CD14-positive monocyte (primary cell): ENCODE results near the gene HS6ST3. TPM values are rescaled to one million over a fixed set of nuclear protein-coding genes. Genes with fewer than 3 reads are reported as not detected.

ENCODE experiments used
- DNase-seq, 3 donors: peaks; one replicate each; pipeline ENCODE4 v3.0.0-alpha.2; 2011 to 2022
- H2AFZ ChIP-seq: 2 replicates; pipeline ENCODE4 v1.6.0; 2012; ENCODE audit warnings: mild to moderate bottlenecking, low read depth, low read length, inconsistent platforms; ENCODE audit not compliant: insufficient read depth, poor library complexity, severe bottlenecking
- H3K27ac ChIP-seq, 2 donors: 1 replicate in 1 of 2; 2 replicates in 1 of 2; pipeline ENCODE4 v1.5.1; 2012 to 2013; ENCODE audit warnings: low read length in 2 of 2, control low read depth in 1 of 2, inconsistent platforms in 1 of 2, low read depth in 1 of 2, mild to moderate bottlenecking in 1 of 2
- H3K27me3 ChIP-seq, 2 donors: one replicate each; pipeline versions ENCODE4 v1.6.0 to v1.6.1; 2011 to 2013; ENCODE audit warnings: low read length in 2 of 2; ENCODE audit not compliant: control insufficient read depth in 2 of 2, insufficient read depth in 2 of 2
- H3K36me3 ChIP-seq, 2 donors: replicated peaks in 1 of 2; 1 replicate in 1 of 2; 2 replicates in 1 of 2; pipeline versions ENCODE4 v1.5.1 to v1.6.1; 2012 to 2013; ENCODE audit warnings: low read length in 2 of 2, control low read depth in 1 of 2, inconsistent platforms in 1 of 2, mild to moderate bottlenecking in 1 of 2; ENCODE audit not compliant: insufficient read depth in 2 of 2, control insufficient read depth in 1 of 2
- H3K4me1 ChIP-seq, 2 donors: 1 replicate in 1 of 2; 2 replicates in 1 of 2; pipeline versions ENCODE4 v1.5.1 to v1.6.1; 2012 to 2013; ENCODE audit warnings: low read length in 2 of 2, control low read depth in 1 of 2, inconsistent platforms in 1 of 2, mild to moderate bottlenecking in 1 of 2, moderate library complexity in 1 of 2; ENCODE audit not compliant: insufficient read depth in 2 of 2, control insufficient read depth in 1 of 2
- H3K4me2 ChIP-seq: replicated peaks from 2 replicates; pipeline ENCODE3; 2012; ENCODE audit warnings: low read length, moderate library complexity, mild to moderate bottlenecking; ENCODE audit not compliant: poor library complexity, severe bottlenecking; ENCODE audit errors: extremely low read depth
- H3K4me3 ChIP-seq, 3 experiments: fragments of 200-600 bp in 1 of 3; sonication (generic) in 1 of 3; replicated peaks in 1 of 3; 1 replicate in 2 of 3; 2 replicates in 1 of 3; pipeline ENCODE4 v1.5.1; 2011 to 2013; ENCODE audit warnings: low read length in 3 of 3, mild to moderate bottlenecking in 3 of 3, control low read depth in 2 of 3, low read depth in 2 of 3, inconsistent platforms in 1 of 3, moderate library complexity in 1 of 3
- H3K79me2 ChIP-seq: 2 replicates; pipeline ENCODE4 v1.6.0; 2012; ENCODE audit warnings: mild to moderate bottlenecking, control low read depth, inconsistent platforms, low read length, moderate library complexity; ENCODE audit not compliant: insufficient read depth
- H3K9ac ChIP-seq: 2 replicates; pipeline ENCODE4 v1.6.0; 2017; ENCODE audit warnings: low read length, mild to moderate bottlenecking; ENCODE audit not compliant: insufficient read depth, poor library complexity, severe bottlenecking
- H3K9me3 ChIP-seq, 2 donors: replicated peaks in 1 of 2; 1 replicate in 1 of 2; 2 replicates in 1 of 2; pipeline versions ENCODE4 v1.5.1 to v1.6.1; 2012 to 2013; ENCODE audit warnings: low read length in 2 of 2, control low read depth in 1 of 2; ENCODE audit not compliant: control insufficient read depth in 1 of 2, insufficient read depth in 1 of 2
- H4K20me1 ChIP-seq: 2 replicates; pipeline ENCODE4 v1.6.0; 2012; ENCODE audit warnings: mild to moderate bottlenecking, low read length, control low read depth, moderate library complexity; ENCODE audit not compliant: insufficient read depth
- H3K27ac Mint-ChIP-seq, 7 donors: one replicate each; pipeline ENCODE4 v1.8.0; 2020; ENCODE audit warnings: mild to moderate bottlenecking in 7 of 7, mixed read lengths in 7 of 7, moderate library complexity in 6 of 7, inconsistent platforms in 2 of 7
- H3K27me3 Mint-ChIP-seq, 3 donors: one replicate each; pipeline ENCODE4 v1.8.0; 2021 to 2022; ENCODE audit warnings: low read depth in 3 of 3, mild to moderate bottlenecking in 3 of 3, mixed read lengths in 3 of 3, moderate library complexity in 3 of 3, inconsistent platforms in 1 of 3
- H3K36me3 Mint-ChIP-seq, 2 donors: one replicate each; pipeline ENCODE4 v1.8.0; 2020; ENCODE audit warnings: mixed read lengths in 2 of 2, inconsistent platforms in 1 of 2, mild to moderate bottlenecking in 1 of 2
- H3K4me1 Mint-ChIP-seq: one replicate; pipeline ENCODE4 v1.8.0; 2020; ENCODE audit warnings: mild to moderate bottlenecking, mixed read lengths
- H3K4me3 Mint-ChIP-seq, 2 donors: one replicate each; pipeline ENCODE4 v1.8.0; 2020; ENCODE audit warnings: mild to moderate bottlenecking in 2 of 2, mixed read lengths in 2 of 2, moderate library complexity in 1 of 2
- H3K9me3 Mint-ChIP-seq, 7 donors: one replicate each; pipeline ENCODE4 v1.8.0; 2020 to 2022; ENCODE audit warnings: mixed read lengths in 7 of 7, mild to moderate bottlenecking in 6 of 7, moderate library complexity in 6 of 7, inconsistent platforms in 2 of 7
- WGBS: methylation state at CpG from one replicate; pipeline ENCODE4 v1.1.5; 2013; ENCODE audit warnings: missing lambda C conversion rate; ENCODE audit not compliant: insufficient coverage; 5-methylcytosine and 5-hydroxymethylcytosine counted together
- intact Hi-C, 2 donors: fragments of 100-400 bp; cut with micrococcal nuclease; formaldehyde crosslinking; loops; one replicate each; pipeline versions ENCODE4 v1.15.0 to v1.15.1; 2023
- polyA plus RNA-seq, 3 donors: library from polyadenylated mRNA; depleted of rRNA in 1 of 3; unstranded in 2 of 3; stranded (reverse) in 1 of 3; fragments of 300-500 nt in 2 of 3; fragments of >200 nt in 1 of 3; fragmentation: Illumina TruSeq in 2 of 3; gene quantifications; 1 replicate in 2 of 3; 2 replicates in 1 of 3; pipeline ENCODE4 v1.2.3, GENCODE V29; 2012 to 2021
- TF ChIP-seq, protein P1 (sequence below): fragments of 200-600 bp; IDR thresholded peaks from one replicate; pipeline ENCODE4 v1.8.0; 2022; ENCODE audit warnings: antibody characterized with exemption, mild to moderate bottlenecking

Gene HS6ST3
- polyA plus RNA-seq, 3 donors: not detected

DNA sequence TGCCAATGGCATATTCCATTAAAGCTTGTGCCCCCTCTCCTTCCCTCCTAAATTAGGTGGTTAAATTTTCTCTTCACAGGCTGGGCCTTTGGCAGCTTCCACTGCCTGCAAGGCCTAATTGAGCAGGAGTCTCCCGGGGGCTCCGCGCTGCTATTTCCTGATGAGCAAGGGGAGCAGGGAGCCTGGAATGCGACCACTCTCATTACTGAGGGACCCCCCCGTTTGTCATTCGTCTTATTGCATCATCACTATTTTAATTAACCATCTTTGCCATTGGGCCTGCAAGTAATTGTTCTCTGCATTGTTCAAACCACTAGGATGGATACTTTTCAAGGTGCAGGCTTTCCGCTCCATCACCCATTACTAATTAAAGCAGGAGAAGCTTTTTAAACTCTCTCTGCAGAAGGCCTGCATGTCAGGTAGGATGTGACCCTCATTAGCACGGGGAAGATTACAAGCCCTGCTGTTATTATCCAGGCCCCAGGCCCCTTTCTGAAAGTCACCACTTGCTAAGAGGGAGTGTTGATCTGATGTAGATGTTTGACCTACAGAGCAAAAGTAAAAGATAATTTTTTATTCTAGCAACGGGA, 762.0 kb downstream of the HS6ST3 start:
- no peaks in the 10 kb centered on the region for H3K4me1 ChIP-seq
- H3K4me1 Mint-ChIP-seq: no peaks in the 10 kb centered on the region
- H3K4me2 ChIP-seq: no peak overlapping the region
- H2AFZ ChIP-seq: no peak overlapping the region
- H3K79me2 ChIP-seq: no peaks in the 10 kb centered on the region
- 91% methylated on average over 6 of the region's 9 CpGs for WGBS
- peaks cover 4 to 14% of the 10 kb centered on the region in 2 donors for H3K9me3 ChIP-seq
- no peaks in the 10 kb centered on the region for H3K36me3 Mint-ChIP-seq
- intact Hi-C loops: no loop called here
- no peaks in the 10 kb centered on the region for H3K27me3 ChIP-seq
- no peak overlapping the region for H3K9ac ChIP-seq
- no peaks in the 10 kb centered on the region for H3K36me3 ChIP-seq
- TF ChIP-seq, protein P1, sequence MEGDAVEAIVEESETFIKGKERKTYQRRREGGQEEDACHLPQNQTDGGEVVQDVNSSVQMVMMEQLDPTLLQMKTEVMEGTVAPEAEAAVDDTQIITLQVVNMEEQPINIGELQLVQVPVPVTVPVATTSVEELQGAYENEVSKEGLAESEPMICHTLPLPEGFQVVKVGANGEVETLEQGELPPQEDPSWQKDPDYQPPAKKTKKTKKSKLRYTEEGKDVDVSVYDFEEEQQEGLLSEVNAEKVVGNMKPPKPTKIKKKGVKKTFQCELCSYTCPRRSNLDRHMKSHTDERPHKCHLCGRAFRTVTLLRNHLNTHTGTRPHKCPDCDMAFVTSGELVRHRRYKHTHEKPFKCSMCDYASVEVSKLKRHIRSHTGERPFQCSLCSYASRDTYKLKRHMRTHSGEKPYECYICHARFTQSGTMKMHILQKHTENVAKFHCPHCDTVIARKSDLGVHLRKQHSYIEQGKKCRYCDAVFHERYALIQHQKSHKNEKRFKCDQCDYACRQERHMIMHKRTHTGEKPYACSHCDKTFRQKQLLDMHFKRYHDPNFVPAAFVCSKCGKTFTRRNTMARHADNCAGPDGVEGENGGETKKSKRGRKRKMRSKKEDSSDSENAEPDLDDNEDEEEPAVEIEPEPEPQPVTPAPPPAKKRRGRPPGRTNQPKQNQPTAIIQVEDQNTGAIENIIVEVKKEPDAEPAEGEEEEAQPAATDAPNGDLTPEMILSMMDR: no peak
- H3K4me3 ChIP-seq: no peak overlapping the region
- peaks cover 0 to 3% (median 1%) of the 10 kb centered on the region in 3 donors for H3K27me3 Mint-ChIP-seq
- no peaks in the 10 kb centered on the region for H4K20me1 ChIP-seq
- no peak for DNase-seq
- no peak overlapping the region for H3K27ac Mint-ChIP-seq
- H3K27ac ChIP-seq: no peak overlapping the region
- no peak overlapping the region for H3K4me3 Mint-ChIP-seq
- H3K9me3 Mint-ChIP-seq: peaks cover 3 to 24% (median 15%) of the 10 kb centered on the region in 7 donors

DNA sequence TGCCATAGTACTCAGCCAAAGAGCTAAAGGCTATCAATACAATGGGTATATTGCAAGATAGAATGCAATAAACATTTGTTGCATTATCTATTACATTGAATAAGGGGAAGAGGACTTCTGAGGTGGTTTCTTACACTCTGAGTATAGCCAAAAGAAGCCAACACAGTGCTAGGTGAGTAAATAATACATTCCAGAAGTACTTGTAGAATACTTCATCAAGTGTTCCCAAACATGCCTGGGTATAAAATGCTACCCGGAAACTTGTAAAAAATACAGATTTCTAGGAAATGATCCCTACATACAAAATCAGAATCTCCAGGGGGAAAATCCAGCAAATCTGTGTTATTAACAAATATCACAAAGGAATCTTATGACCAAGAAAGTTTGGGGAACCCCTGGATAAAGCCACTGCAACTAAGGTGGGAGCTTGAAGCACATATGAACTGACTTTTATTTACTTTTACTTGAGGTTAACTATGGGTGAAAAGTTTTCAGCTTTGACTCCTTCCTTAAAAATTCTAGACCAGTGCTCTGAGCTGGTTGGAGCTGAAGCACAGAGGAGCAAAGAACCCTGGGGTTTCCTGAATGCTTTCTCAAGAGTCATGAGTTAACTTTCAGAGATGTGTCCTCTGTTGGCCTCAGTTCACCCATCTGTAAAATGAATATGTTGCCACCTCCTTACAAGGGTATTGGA, 768.4 kb downstream of the HS6ST3 start:
- Histone ChIP-seq H3K4me3 (no peak overlapping the region), H3K4me2 (no peak overlapping the region), H2AFZ (no peak overlapping the region), H3K36me3 (no peaks in the 10 kb centered on the region), H3K79me2 (no peaks in the 10 kb centered on the region), H4K20me1 (no peaks in the 10 kb centered on the region), H3K27ac (no peak overlapping the region), H3K4me1 (no peaks in the 10 kb centered on the region), H3K9me3 (peaks cover 4 to 12% of the 10 kb centered on the region in 2 donors), H3K27me3 (no peaks in the 10 kb centered on the region), H3K9ac (no peak overlapping the region)
- no peaks in the 10 kb centered on the region for H3K36me3 Mint-ChIP-seq
- TF ChIP-seq, protein P1: no peak
- intact Hi-C loops: no loop called here
- peaks cover 2 to 11% (median 6%) of the 10 kb centered on the region in 7 donors for H3K9me3 Mint-ChIP-seq
- H3K27ac Mint-ChIP-seq: no peak overlapping the region
- WGBS: 100% methylated on average over 1 of the region's 1 CpG
- no peaks in the 10 kb centered on the region for H3K4me1 Mint-ChIP-seq
- no peaks in the 10 kb centered on the region for H3K27me3 Mint-ChIP-seq
- no peak for DNase-seq
- no peak overlapping the region for H3K4me3 Mint-ChIP-seq
